GM23248 (cell line): ENCODE results near the gene SMU1. TPM values are rescaled to one million over a fixed set of nuclear protein-coding genes. Genes with fewer than 3 reads are reported as not detected.

Source experiments
- DNase-seq: peaks from one replicate; pipeline ENCODE4 v3.0.0-alpha.2; 2015
- H2AFZ ChIP-seq: fragments of 200-600 bp; sonication (generic); 2 replicates; pipeline ENCODE4 v1.6.1; 2016; ENCODE audit warnings: antibody characterized with exemption
- H3F3A ChIP-seq: fragments of 200-600 bp; sonication (generic); 2 replicates; pipeline ENCODE4 v1.6.1; 2016; ENCODE audit warnings: mild to moderate bottlenecking, antibody characterized with exemption, mixed run types; ENCODE audit not compliant: insufficient read depth
- H3K27ac ChIP-seq: fragments of 200-600 bp; sonication (generic); 2 replicates; pipeline ENCODE4 v1.5.1; 2016; ENCODE audit warnings: mild to moderate bottlenecking
- H3K27me3 ChIP-seq: fragments of 200-600 bp; sonication (generic); replicated peaks from 2 replicates; pipeline ENCODE4 v1.6.1; 2016; ENCODE audit warnings: mild to moderate bottlenecking; ENCODE audit not compliant: insufficient read depth
- H3K36me3 ChIP-seq: fragments of 200-600 bp; sonication (generic); 2 replicates; pipeline ENCODE4 v1.6.1; 2016; ENCODE audit warnings: low read depth, mild to moderate bottlenecking
- H3K4me1 ChIP-seq: fragments of 200-600 bp; sonication (generic); 2 replicates; pipeline ENCODE4 v1.6.1; 2016; ENCODE audit warnings: mild to moderate bottlenecking; ENCODE audit not compliant: insufficient read depth
- H3K4me2 ChIP-seq: fragments of 200-600 bp; sonication (generic); one replicate; pipeline ENCODE4 v1.6.1; 2016; ENCODE audit warnings: mild to moderate bottlenecking; ENCODE audit not compliant: unreplicated experiment
- H3K4me3 ChIP-seq: fragments of 200-600 bp; sonication (generic); 2 replicates; pipeline ENCODE4 v1.5.1; 2016; ENCODE audit warnings: mild to moderate bottlenecking
- H3K79me2 ChIP-seq: fragments of 200-600 bp; sonication (generic); 2 replicates; pipeline ENCODE4 v1.6.1; 2016; ENCODE audit warnings: mild to moderate bottlenecking; ENCODE audit not compliant: insufficient read depth
- H3K9ac ChIP-seq: fragments of 200-600 bp; sonication (generic); 2 replicates; pipeline ENCODE4 v1.6.1; 2016; ENCODE audit warnings: mild to moderate bottlenecking
- H3K9me2 ChIP-seq: fragments of 200-600 bp; sonication (generic); 2 replicates; pipeline ENCODE4 v1.6.1; 2016; ENCODE audit warnings: mixed run types, mild to moderate bottlenecking, moderate library complexity; ENCODE audit not compliant: insufficient read depth
- H3K9me3 ChIP-seq: fragments of 200-600 bp; sonication (generic); one replicate; pipeline ENCODE4 v1.6.1; 2017; ENCODE audit warnings: low read depth
- H4K20me1 ChIP-seq: fragments of 200-600 bp; sonication (generic); 2 replicates; pipeline ENCODE4 v1.6.0; 2016; ENCODE audit not compliant: insufficient read depth
- EZH2 ChIP-seq: fragments of 200-600 bp; sonication (generic); IDR thresholded peaks from 2 replicates; pipeline ENCODE4 v1.6.1; 2018; ENCODE audit warnings: antibody characterized with exemption, mild to moderate bottlenecking; ENCODE audit not compliant: insufficient read depth, poor library complexity, severe bottlenecking
- EZH2phosphoT487 ChIP-seq: fragments of 200-600 bp; sonication (generic); IDR thresholded peaks from 2 replicates; pipeline ENCODE4 v1.6.1; 2018; ENCODE audit warnings: antibody characterized with exemption, moderate library complexity, mild to moderate bottlenecking, low read depth; ENCODE audit not compliant: insufficient read depth
- WGBS, 2 experiments: methylation state at CpG; one replicate each; pipeline ENCODE4 v1.1.6; 2015 to 2017; ENCODE audit warnings: low lambda C conversion rate in 2 of 2, low coverage in 1 of 2; ENCODE audit errors: missing lambda C conversion rate in 2 of 2; 5-methylcytosine and 5-hydroxymethylcytosine counted together
- in situ Hi-C: fragments of 300-500 bp; cut with MboI; formaldehyde crosslinking; loops from 2 replicates; pipeline ENCODE4 v1.15.0; 2020
- polyA plus RNA-seq: library from polyadenylated mRNA; unstranded; fragments of >200 nt; fragmentation: Nextera tagmentation; extraction: Ambion mirVana; gene quantifications from 2 replicates; pipeline ENCODE4 v1.2.1, GENCODE V29; 2016
- total RNA-seq: library from RNA; depleted of rRNA; stranded (reverse); fragments of >200 nt; shearing (Covaris generic); gene quantifications from 2 replicates; pipeline ENCODE4 v1.2.3, GENCODE V29; 2014; rRNA removed

SMU1 gene
- 23.1 and 26.3 TPM in 2 replicates for total RNA-seq
- 18.6 and 20.9 TPM in 2 replicates for polyA plus RNA-seq

GRCh38 chr9:33076046-33077004, at the start of gene SMU1:
Gene SMU1, minus strand, starts transcription at chr9:33076674. Its CDS starts 66 bp downstream, at chr9:33076608.
- H3F3A ChIP-seq: no peaks in the 10 kb centered on the region
- H3K9ac ChIP-seq: peak within 1 kb of the TSS; percentile 98
- peak; percentile 99 for DNase-seq
- WGBS, 2 experiments: 1% methylated on average over 53 of the region's 53 CpGs
- H3K4me1 ChIP-seq: peaks cover 13% of the 10 kb centered on the region; the same call in 1 of the 2 replicates
- peaks cover 21% of the 10 kb centered on the region for H3K36me3 ChIP-seq
- H3K4me3 ChIP-seq: peak within 1 kb of the TSS; percentile 88
- H3K27ac ChIP-seq: peak within 1 kb of the TSS; percentile 92
- no peaks in the 10 kb centered on the region for H3K9me3 ChIP-seq
- peak within 1 kb of the TSS; percentile 100 for H3K4me2 ChIP-seq
- H3K79me2 ChIP-seq: peaks cover 51% of the 10 kb centered on the region
- H3K27me3 ChIP-seq: no peaks in the 10 kb centered on the region
- in situ Hi-C loops: loop anchor here (25.0 kb wide), 1 partner anchor 386 kb away; the partner anchor contains the start of gene NOL6
- H4K20me1 ChIP-seq: no peaks in the 10 kb centered on the region
- peak within 1 kb of the TSS; percentile 84 for H2AFZ ChIP-seq
- TF ChIP-seq EZH2 (no peak), EZH2phosphoT487 (no peak)
- no peaks in the 10 kb centered on the region for H3K9me2 ChIP-seq

GRCh38 chr9:33125461-33125860, 49.0 kb upstream of the SMU1 start:
- 66% methylated on average over 3 of the region's 3 CpGs for WGBS, 2 experiments
- no peak for DNase-seq
- Histone ChIP-seq H3K36me3 (peaks cover 25% of the 10 kb centered on the region), H3K27me3 (no peaks in the 10 kb centered on the region), H3K4me2 (no peak overlapping the region), H3K9ac (no peak overlapping the region), H3K9me3 (no peaks in the 10 kb centered on the region), H3K4me3 (no peak overlapping the region), H3K27ac (no peak overlapping the region; the same call in 1 of the 2 replicates), H3K4me1 (peaks cover 17% of the 10 kb centered on the region), H3K9me2 (no peaks in the 10 kb centered on the region), H3F3A (peaks cover 38% of the 10 kb centered on the region), H4K20me1 (no peaks in the 10 kb centered on the region), H2AFZ (no peak overlapping the region), H3K79me2 (peaks cover 100% of the 10 kb centered on the region)
- TF ChIP-seq EZH2phosphoT487: no peak
- no peak for TF ChIP-seq EZH2
- in situ Hi-C loops: no loop called here

- TF ChIP-seq EZH2phosphoT487 (no peak), EZH2 (no peak)
Measured at GRCh38 chr9:33124751-33125381, 48.4 kb upstream of the SMU1 start.

GRCh38 chr9:33124046-33124445, 47.6 kb upstream of the SMU1 start:
- Histone ChIP-seq H3K9me2 (no peaks in the 10 kb centered on the region), H2AFZ (no peak overlapping the region), H3K79me2 (peaks cover 100% of the 10 kb centered on the region), H3F3A (peaks cover 39% of the 10 kb centered on the region), H3K9me3 (no peaks in the 10 kb centered on the region), H3K27ac (no peak overlapping the region), H3K4me3 (no peak overlapping the region), H3K4me1 (peaks cover 16% of the 10 kb centered on the region), H4K20me1 (no peaks in the 10 kb centered on the region), H3K27me3 (no peaks in the 10 kb centered on the region), H3K9ac (no peak overlapping the region), H3K4me2 (no peak overlapping the region), H3K36me3 (peaks cover 35% of the 10 kb centered on the region)
- in situ Hi-C loops: no loop called here
- 97 to 100% methylated on average over 5 of the region's 5 CpGs for WGBS, 2 experiments
- no peak for TF ChIP-seq EZH2
- no peak for TF ChIP-seq EZH2phosphoT487
- DNase-seq: no peak

More at GRCh38 chr9:33124751-33125381, 48.4 kb upstream of the SMU1 start:
- H2AFZ ChIP-seq: no peak overlapping the region
- H3K4me3 ChIP-seq: no peak overlapping the region
- H3F3A ChIP-seq: peaks cover 39% of the 10 kb centered on the region
- H3K4me1 ChIP-seq: peaks cover 13% of the 10 kb centered on the region
- in situ Hi-C loops: no loop called here
- H3K4me2 ChIP-seq: no peak overlapping the region
- no peak for DNase-seq
- no peaks in the 10 kb centered on the region for H3K9me3 ChIP-seq
- WGBS, 2 experiments: 64 to 67% methylated on average over 9 of the region's 9 CpGs
- peaks cover 100% of the 10 kb centered on the region for H3K79me2 ChIP-seq
- H3K36me3 ChIP-seq: peaks cover 30% of the 10 kb centered on the region
- H3K9ac ChIP-seq: no peak overlapping the region
- H3K27me3 ChIP-seq: no peaks in the 10 kb centered on the region
- H3K9me2 ChIP-seq: no peaks in the 10 kb centered on the region
- no peak overlapping the region for H3K27ac ChIP-seq
- H4K20me1 ChIP-seq: no peaks in the 10 kb centered on the region
